A673 (cell line): ENCODE measurements around the gene GPAT3.

Source experiments
- CTCF ChIP-seq: fragments of 300-800, 200-600 bp; sonication (generic); conservative IDR thresholded peaks from 2 replicates; pipeline ENCODE4 v1.5.1; 2017; ENCODE audit warnings: low read depth, mild to moderate bottlenecking, antibody characterized with exemption, low read length, moderate library complexity, mixed read lengths
- EZH2 ChIP-seq: fragments of 200-600 bp; sonication (generic); IDR thresholded peaks from 2 replicates; pipeline ENCODE4 v1.6.1; 2017; ENCODE audit warnings: borderline replicate concordance, low read depth, mild to moderate bottlenecking, mixed read lengths, antibody characterized with exemption, low read length; ENCODE audit not compliant: poor library complexity, severe bottlenecking

DNA sequence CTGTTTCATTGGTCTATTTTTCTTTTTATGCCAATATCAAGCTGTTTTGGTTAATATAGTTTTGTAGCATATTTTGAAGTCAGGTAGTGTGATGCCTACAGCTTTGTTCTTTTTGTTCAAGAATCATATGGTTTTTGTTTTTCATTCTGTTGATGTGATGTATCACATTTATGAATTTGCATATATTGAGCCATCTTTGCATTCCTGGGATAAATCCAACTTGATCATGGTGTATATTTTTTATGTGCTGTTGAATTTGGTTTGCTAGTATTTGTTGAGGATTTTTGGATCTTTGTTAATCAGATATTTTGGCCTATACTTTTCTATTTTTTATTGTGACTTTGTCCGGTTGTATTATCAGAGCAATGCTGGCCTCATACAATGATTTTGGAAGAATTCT lies 74.8 kb downstream of the GPAT3 start:
- TF ChIP-seq CTCF (no peak), EZH2 (no peak)
